Measurements from ENCODE around the gene GALK2. TPM values are rescaled to one million over a fixed set of nuclear protein-coding genes. Genes with fewer than 3 reads are reported as not detected.

The GALK2 gene
- total RNA-seq = 10 to 100 TPM; 28.5 to 52.3 TPM

GRCh38 chr15:49169880-49170597, at the start of gene GALK2:
TSS of gene GALK2 (plus strand) at chr15:49170247. CDS start at chr15:49170323, 76 bp downstream.
- 5% methylated on average over 30 of the region's 30 CpGs for WGBS
- Histone ChIP-seq H3K27me3 (replicated peaks; ENCODE audit: insufficient read depth) (no peaks in the 10 kb centered on the region), H3K27ac (peak within 1 kb of the TSS; percentile 86 to 89), H3K36me3 (no peaks in the 10 kb centered on the region), H3K4me1 (replicated peaks) (no peaks in the 10 kb centered on the region), H3K9me3 (no peaks in the 10 kb centered on the region), H3K4me3 (peak within 1 kb of the TSS; percentile 56 to 57)
- DNase-seq (ENCODE audit: low spot score) = peak; percentile 91
- TF ChIP-seq POLR2A (IDR thresholded peaks at IDR 0.05) (peak; percentile 63), POLR2AphosphoS5 (IDR thresholded peaks at IDR 0.05) (peak; percentile 90), CTCF (IDR thresholded peaks at IDR 0.05) (no peak)
- intact Hi-C loops (cut with DNase I) = no loop called here

GRCh38 chr15:49120832-49121231, 49.2 kb upstream of the GALK2 start:
- no peak for DNase-seq (ENCODE audit: low spot score)
- no peaks in the 10 kb centered on the region for H3K9me3 ChIP-seq
- H3K4me3 ChIP-seq = no peak overlapping the region
- no peaks in the 10 kb centered on the region for H3K27me3 ChIP-seq (replicated peaks; ENCODE audit: insufficient read depth)
- intact Hi-C loops (cut with DNase I) = no loop called here
- WGBS = 70% methylated on average over 4 of the region's 4 CpGs
- no peaks in the 10 kb centered on the region for H3K4me1 ChIP-seq (replicated peaks)
- H3K27ac ChIP-seq = no peak overlapping the region
- H3K36me3 ChIP-seq = no peaks in the 10 kb centered on the region
- TF ChIP-seq CTCF (IDR thresholded peaks at IDR 0.05) = no peak
- TF ChIP-seq POLR2AphosphoS5 (IDR thresholded peaks at IDR 0.05) = no peak
- no peak for TF ChIP-seq POLR2A (IDR thresholded peaks at IDR 0.05)

GRCh38 chr15:49121901-49122300, 48.1 kb upstream of the GALK2 start:
- Histone ChIP-seq H3K27ac (no peak overlapping the region), H3K4me3 (no peak overlapping the region), H3K9me3 (no peaks in the 10 kb centered on the region), H3K27me3 (replicated peaks; ENCODE audit: insufficient read depth) (no peaks in the 10 kb centered on the region), H3K4me1 (replicated peaks) (no peaks in the 10 kb centered on the region), H3K36me3 (no peaks in the 10 kb centered on the region)
- intact Hi-C loops (cut with DNase I) = no loop called here
- TF ChIP-seq POLR2AphosphoS5 (IDR thresholded peaks at IDR 0.05) (no peak), POLR2A (IDR thresholded peaks at IDR 0.05) (no peak), CTCF (IDR thresholded peaks at IDR 0.05) (no peak)
- no peak for DNase-seq (ENCODE audit: low spot score)
- 87% methylated on average over 1 of the region's 1 CpG for WGBS

- H3K4me3 ChIP-seq = no peak overlapping the region
- H3K36me3 ChIP-seq = no peaks in the 10 kb centered on the region
- intact Hi-C loops (cut with DNase I) = no loop called here
- DNase-seq (ENCODE audit: low spot score) = no peak
- no peaks in the 10 kb centered on the region for H3K4me1 ChIP-seq (replicated peaks)
- TF ChIP-seq CTCF (IDR thresholded peaks at IDR 0.05) (no peak), POLR2A (IDR thresholded peaks at IDR 0.05) (no peak), POLR2AphosphoS5 (IDR thresholded peaks at IDR 0.05) (no peak)
- no peaks in the 10 kb centered on the region for H3K9me3 ChIP-seq
- WGBS = 25% methylated on average over 1 of the region's 1 CpG
- no peak overlapping the region for H3K27ac ChIP-seq
- H3K27me3 ChIP-seq (replicated peaks; ENCODE audit: insufficient read depth) = no peaks in the 10 kb centered on the region
Measured at GRCh38 chr15:49122541-49123062, 47.4 kb upstream of the GALK2 start.

- intact Hi-C loops (cut with DNase I) = no loop called here
- Histone ChIP-seq H3K27ac (no peak overlapping the region), H3K4me3 (no peak overlapping the region), H3K27me3 (replicated peaks; ENCODE audit: insufficient read depth) (no peaks in the 10 kb centered on the region), H3K9me3 (no peaks in the 10 kb centered on the region), H3K36me3 (no peaks in the 10 kb centered on the region), H3K4me1 (replicated peaks) (no peaks in the 10 kb centered on the region)
- 59% methylated on average over 2 of the region's 2 CpGs for WGBS
- no peak for DNase-seq (ENCODE audit: low spot score)
- no peak for TF ChIP-seq POLR2AphosphoS5 (IDR thresholded peaks at IDR 0.05)
- TF ChIP-seq POLR2A (IDR thresholded peaks at IDR 0.05) = no peak
- no peak for TF ChIP-seq CTCF (IDR thresholded peaks at IDR 0.05)
Measured at GRCh38 chr15:49124371-49124770, 45.7 kb upstream of the GALK2 start.
